ENCODE measurements around the gene EXOC6B.
"Not testable (repeated sequence)": the region's sequence is repeated elsewhere in the genome, so short reads cannot be mapped to it uniquely, and the experiment has no call there.

The EXOC6B gene

DNA sequence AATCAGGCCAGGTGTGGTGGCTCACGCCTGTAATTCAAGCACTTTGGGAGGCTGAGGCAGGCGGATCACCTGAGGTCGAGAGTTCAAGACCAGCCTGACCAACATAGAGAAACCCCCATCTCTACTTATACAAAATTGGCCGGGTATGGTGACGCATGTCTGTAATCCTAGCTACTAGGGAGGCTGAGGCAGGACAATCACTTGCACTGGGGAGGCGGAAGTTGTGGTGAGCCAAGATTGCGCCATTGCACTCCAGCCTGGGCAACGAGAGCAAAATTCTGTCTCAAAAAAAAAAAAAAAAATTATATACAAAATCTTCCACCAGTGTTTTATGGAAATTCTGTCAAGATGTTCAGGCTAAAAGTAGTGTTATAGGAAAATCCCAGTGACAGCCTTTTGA is 290.2 kb downstream of the EXOC6B start:
- DNase-seq, result not testable (repeated sequence)

DNA sequence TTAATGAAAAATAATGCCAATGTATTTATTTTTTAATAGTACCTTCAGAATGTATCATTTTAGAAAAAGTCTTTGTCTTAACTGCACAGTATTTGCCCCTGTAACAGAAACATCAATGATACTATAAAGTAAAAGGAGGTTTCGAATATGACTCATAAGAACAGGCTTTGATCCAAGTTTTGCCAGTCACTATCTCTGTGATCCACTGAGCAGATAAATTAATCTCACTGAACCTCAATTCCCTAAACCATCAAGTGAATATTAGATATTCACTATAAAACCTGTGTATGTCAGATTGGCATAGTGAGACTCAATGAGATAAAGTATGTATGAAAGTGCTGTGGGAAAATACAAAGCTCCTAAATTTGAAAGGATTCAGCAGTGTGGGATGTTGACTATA is 292.1 kb downstream of the EXOC6B start:
- no peak for DNase-seq

DNA sequence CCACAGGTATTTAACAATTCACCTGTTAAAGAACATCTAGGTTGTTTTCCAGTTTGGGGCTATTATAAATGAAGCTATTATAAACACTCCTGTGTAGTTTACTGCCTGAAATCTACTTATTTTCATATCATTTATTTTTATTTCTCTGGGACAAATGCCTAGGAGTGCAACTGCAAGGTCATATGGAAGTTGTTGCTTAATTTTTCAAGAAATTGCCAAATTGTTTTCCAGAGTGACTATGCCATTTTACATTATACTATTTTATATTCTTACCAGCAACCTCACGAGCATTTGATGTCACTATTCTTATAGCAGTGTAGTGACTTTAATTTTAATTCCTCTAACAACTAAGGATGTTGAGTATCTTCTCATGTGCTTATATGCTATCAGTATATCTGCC is 298.4 kb downstream of the EXOC6B start:
- DNase-seq, result no peak

DNA sequence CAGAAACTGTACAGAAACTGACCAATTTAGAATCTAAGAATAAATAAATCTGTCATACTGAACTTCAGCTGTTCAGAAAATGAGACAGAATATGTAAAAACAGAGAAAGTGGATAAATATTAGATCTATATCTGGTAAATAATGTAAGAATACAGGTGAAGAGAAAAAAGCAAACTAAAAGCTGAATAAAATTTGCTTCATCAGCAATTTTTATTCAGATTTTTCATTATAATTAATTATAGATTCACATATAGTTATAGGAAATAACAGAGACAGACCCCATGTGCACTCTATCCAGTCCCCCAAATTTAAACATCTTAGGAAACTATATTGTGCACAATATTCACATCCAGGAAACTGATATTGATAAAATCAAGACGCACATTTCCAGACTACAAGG is 299.2 kb downstream of the EXOC6B start:
- no peak for DNase-seq

DNA sequence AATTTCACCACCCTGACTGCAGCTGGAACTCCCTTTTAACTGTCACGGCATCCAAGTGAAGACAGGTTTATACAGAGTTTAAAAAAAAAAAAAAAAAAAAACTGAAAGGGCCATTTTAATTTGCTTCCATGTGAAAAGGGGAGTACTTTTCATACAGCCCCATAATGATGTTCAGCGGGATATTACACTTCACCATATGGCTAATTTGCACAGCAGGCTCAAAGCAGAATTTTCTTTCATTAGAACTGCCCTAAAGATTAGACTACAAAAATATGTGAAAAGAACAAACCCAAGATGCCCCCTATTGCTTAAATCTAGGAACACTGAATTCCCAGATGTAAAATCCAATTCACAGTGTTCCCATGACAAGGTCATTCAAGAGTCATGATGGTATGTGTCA is 301.8 kb downstream of the EXOC6B start:
- DNase-seq, result no peak

DNA sequence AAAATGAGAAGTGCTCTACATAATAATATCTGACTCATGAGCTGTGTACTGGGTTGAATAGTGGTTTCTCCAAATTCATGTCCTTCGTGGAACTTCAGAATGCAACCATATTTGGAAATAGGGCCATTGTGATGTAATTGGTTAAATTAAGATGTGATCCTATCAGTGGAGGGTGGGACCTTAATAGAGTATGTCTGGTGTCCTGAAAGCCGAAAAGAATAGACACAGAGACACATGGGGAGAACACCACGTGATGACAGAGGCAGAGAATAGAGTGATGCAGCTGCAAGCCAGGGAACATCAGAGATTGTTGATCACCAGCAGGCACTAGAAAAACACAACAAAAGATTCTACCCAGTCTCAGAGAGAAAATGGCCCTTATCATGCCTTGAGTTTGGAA is 310.1 kb downstream of the EXOC6B start:
- DNase-seq, result no peak

DNA sequence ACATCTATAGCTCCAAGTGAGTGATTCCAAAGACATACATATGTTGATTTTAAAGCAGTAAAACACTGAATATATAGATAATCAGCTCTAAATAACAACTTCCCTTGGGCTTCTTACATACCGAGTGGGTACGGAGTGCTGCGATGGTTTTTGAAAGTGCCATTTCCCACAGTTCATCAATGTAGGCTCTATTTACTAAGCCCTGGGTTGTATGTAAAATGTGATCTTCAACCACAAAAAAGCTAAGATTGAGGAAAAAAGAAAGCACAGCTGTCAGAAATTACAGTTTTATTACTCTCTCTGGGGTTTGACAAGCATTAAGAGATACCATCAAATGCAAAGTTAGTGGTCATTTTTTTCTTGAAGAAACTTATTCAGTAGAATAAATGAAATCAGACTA is 312.8 kb downstream of the EXOC6B start:
- no peak for DNase-seq

DNA sequence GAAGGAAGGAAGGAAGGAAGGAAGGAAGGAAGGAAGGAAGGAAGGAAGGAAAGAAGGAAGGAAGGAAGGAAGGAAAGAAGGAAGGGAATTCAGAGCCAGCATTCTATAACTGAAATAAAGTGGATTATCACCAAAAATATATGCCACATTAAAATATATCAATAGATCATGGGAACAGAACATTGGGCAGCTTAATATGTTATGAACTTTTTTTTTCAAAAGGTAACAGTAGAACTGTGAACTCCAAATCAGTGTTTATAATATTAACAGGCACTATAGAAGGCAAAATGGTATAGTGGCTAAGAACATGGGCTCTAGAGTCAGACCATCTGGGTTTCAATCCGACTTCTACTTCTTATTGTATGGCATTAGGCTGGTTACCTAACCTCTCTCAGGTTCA is 313.5 kb downstream of the EXOC6B start:
- no peak for DNase-seq

DNA sequence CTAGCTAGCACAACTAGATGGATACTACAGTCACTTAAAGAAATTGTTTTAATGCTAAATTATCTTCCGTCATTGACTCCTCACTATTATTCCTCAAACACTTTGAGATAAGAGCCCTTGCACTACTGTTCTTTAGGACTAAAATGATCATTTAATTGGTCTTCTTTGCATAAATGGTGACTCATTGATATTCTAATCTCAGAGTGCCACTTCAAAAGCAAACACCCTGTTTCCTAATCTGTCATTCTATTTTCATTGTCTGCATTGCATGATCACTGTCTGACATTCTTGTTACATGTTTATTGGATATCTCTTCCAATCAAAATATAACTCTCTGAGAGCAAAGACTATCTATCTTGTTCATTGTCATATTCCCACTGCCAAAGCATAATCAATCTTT is 313.9 kb downstream of the EXOC6B start:
- DNase-seq, result no peak

DNA sequence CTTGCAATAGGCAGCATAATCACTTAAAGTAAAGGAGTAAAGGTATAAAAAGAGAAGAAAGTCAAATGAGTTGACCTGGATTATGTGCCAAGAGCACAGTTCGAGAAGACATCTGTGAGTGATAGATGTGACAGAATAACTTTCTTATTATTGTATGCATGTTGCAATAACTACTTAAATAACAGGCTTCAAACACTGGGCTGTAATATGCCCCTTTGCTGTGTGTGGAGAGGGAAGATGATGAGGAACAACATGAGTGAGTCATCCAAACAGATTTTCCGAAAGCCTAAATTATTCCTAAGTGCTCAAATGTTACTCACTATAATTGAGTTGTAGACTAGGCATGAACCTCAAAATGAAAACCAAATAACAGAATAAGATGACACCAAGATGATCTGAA is 328.1 kb downstream of the EXOC6B start:
- DNase-seq, result no peak

DNA sequence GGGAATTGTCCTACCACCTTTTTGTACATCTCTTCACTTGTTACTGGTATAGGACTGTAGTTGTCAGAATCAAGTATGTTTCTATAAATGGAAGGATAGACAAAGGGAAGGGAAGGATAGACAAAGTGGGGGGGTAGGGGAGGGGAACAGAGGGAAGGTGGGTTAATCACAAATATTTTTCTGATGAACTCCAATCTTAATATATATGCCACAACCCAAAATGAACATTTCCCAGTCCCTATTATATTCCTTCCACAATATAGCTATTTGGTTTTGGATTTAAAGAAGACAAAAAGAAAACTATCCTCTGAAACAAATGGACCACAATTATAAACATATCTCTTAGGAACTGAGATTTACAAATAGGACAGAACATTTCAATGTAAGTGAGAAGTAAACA is 329.4 kb downstream of the EXOC6B start:
- no peak for DNase-seq

DNA sequence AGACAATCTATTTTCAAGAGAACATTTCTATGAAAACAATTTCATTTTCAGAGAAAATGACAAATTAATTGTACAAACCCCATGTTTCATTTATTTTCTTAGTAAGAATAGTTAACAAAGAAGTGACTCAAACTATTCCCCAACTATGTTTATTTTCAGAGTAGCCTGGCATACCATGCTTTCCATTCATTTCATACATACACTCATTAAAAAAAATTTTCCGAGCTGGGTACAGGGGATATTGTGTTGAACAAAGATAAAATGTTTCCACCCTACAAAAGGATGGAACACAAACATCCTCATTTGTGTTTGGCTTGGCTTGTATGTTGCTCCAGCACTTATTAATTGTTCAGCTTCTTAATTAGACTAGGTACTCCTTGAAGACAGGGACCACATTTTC is 331.4 kb downstream of the EXOC6B start:
- no peak for DNase-seq

DNA sequence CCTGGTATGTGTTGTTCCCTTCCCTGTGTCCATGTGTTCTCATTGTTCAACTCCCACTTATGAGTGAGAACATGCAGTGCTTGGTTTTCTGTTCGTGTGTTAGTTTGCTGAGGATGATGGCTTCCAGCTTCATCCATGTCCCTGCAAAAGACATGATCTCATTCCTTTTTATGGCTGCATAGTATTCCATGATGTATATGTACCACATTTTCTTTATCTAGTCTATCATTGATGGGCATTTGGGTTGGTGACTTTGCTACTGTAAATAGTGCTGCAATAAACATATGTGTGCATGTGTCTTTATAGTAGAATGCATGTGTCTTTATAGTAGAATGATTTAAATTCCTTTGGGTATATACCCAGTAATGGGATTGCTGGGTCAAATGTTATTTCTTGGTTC is 341.2 kb downstream of the EXOC6B start:
- DNase-seq, result not testable (repeated sequence)

DNA sequence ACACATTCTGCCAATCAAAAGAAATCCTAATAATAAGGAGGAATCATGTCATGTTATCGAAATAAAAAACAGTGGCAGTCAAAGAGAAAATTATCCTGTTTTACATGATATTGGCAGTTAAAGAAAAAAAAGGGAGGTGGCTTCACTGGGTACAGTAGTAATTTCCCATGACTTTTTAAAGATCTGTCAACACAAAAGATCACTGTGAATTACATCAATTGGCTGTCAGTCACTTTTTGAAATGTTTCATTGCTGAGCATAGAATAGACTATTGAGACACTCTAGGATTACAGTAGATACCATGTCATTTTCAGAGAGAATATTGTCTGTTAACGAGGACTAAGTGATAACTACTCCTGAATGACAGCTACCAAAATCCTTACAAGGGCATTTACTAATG is 342.5 kb downstream of the EXOC6B start:
- no peak for DNase-seq

DNA sequence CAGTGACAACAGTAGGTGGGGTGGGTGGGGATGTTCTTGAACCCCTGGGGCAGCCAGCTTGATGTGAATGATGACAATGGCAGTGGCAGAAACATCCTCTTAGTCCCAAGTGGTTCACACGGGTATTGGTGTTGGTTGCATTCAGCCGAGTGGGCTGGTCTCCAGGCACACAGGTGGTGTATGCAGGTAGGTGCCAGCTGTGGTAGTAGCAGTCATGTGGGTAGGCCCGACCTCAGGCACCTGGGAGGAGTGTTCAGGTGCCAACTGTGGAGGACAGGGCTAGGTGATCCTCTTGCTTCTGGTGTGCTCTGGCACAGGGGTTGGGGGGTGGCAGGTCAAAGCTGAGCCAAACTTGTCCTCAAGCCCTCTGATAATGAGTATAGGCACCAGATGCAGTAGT is 350.6 kb downstream of the EXOC6B start:
- DNase-seq, result no peak

DNA sequence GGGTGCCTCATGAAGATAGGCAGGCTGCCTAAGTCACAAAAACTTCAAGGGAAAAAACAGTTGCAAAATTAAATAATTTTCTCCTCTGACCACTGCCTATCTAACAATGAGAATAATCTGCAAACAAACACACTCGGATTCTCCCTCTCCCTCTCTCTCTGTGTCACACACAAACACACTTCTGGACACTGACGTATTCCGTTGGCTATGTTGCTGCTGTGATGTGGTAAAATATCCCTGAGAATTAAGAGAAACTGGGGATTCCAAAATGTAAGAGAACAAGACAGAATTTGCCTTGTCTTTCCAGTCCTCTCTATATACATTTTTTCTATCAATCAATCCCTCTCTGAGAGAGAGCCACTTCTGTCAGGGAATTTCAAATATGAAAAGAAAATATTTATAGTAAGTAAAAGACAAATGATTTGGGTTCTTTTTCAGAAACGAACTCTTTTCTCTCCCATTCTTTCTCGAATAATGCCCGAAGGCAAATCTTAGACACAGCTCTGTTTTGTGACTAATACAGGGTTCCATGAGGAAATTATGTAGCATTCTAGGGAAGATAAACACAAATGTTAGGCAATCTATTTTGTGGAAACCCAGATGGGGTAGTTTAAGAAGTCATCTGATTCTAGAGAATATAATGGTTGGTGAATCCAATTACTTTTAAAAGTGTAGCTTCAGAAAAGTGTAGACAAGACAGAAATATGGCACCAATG is 367.9 kb downstream of the EXOC6B start:
- DNase-seq, result no peak

DNA sequence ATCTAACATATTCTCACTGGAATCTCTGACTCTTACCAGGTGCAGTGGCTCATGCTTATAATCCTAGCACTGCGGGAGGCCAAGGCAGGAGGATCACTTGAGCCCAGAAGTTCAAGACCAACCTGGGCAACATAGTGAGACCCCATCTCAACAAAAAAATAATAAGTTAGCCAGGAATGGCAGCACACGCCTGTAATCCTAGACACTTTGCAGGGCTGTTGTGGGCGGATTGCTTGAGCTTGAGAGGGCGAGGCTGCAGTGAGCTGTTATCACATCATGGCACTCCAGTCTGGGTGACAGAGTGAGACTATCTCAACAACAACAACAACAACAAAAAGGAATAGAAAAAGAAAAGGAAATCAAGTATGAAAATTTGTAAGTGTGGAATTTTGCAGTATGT is 371.6 kb downstream of the EXOC6B start:
- DNase-seq, result no peak

DNA sequence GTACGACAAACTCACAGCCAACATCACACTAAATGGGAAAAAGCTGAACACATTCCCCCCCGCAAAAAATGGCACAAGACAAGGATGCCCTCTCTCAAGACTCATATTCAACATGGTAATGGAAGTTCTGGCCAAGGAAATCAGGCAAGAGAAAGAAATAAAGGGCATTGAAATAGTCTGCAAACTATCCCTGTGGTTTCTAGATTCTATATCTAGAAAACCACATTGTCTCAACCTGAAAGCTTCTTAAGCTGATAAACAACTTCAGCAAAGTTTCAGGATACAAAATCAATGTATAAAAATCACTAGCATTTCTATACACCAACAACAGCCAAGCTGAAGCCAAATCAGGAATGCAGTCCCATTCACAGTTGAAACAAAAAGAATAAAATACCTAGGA is 383.6 kb downstream of the EXOC6B start:
- DNase-seq, result no peak

DNA sequence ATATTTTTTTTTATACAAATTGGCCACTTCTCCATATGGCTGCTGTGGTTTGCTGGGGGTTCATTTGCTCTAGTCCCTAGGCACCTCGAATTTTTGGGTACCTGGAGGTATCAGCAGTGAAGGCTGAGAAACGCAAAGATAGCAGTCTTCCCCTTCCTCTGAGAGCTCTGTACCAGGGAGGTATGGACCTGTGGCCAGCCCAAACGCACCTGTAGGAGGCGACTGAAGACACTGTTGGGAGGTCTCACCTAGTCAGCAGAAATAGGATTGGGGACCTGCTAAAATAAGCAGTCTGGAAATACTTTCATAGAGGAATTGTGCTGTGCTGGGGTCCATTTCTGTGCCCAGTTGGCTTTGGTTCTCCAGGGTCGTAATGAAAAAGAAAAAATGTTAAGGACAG is 385.9 kb downstream of the EXOC6B start:
- no peak for DNase-seq

DNA sequence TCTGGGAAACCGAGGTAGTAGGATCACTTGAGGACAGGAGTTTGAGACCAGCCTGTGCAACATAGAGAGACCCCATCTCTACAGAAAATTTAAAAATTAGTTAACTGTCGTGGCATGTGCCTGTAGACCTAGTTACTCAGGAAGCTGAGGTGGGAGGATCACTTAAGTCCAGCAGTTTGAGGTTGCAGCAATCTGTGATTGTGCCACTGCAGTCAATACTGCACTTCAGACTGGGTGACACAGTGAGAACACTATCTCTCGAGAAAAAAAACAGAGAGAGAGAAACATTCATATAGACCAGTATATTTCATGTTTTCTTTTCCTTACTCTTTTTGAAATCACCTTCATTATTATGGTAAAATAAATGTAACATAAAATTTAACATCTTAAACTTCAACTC is 387.5 kb downstream of the EXOC6B start:
- no peak for DNase-seq

DNA sequence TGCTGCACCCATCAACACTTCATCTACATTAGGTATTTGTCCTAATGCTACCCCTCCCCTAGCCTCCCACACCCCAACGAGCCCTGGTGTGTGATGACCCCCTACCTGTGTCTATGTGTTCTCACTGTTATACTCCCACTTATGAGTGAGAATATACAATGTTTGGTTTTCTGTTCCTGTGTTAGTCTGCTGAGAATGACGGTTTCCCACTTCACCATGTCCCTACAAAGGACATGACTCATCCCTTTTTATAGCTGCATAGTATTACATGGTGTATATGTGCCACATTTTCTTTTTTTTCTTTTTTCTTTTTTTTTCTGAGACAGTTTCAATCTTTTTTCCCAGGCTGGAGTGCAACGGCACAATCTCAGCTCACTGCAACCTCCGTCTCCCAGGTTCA is 394.1 kb downstream of the EXOC6B start:
- DNase-seq, result no peak

DNA sequence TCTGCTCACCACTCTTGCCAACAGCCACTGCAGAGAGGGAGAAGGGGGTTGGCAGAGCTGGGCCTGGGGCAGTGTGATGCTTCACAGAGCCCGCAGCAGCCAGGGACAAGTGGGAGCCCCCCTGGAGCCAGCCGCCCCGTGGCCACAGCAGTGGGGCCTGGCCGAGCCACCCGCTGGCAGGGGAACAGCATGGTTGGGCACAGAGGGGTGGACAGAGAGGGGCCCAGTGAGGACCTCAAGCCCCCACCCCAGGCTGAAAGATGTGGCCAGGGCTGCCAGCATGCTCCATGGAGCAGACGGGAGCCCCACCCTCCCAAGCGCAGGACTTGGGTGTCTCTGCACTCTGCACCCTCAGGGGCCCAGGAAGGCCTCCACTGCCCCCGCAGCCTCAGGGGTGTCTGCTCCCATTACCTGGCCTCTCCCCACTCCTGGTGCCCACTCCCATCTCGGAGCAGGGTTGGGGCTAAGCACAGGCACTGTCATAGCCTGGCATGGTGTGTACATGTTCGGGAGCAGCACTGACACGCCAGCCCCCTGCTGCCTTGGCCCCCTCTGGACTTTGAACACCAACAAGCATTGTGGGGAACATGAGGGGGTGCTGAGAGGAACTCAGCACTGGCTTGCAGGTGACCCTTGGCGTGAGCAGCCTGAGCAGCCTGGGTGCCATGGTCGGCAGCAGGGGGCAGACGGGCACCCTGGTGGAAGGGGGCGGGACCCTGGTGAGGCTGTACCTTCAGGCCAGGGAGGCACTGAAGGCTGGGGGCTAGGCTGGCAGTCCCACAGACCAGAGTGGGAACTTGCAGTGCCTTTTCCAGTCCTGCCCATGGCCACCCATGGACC is 398.6 kb downstream of the EXOC6B start:
- DNase-seq, result no peak

DNA sequence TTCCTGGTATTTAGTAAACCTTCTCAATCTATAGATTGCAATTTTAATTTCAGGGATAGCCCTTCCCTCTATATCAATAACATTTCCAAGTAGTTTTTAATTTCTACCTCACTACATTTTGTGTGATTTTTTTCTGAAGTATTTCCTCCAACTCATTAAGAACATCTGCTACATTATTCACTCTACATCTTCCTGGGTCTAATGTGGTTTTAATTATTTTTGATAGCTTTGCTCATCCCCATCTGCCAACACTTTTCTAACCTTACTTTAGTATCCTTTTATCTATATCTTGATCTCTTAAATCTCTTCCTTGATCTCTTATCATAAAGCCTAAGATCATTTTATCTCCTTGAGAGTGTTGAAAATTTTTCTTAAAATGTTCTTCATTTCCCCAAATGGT is 399.8 kb downstream of the EXOC6B start:
- no peak for DNase-seq

DNA sequence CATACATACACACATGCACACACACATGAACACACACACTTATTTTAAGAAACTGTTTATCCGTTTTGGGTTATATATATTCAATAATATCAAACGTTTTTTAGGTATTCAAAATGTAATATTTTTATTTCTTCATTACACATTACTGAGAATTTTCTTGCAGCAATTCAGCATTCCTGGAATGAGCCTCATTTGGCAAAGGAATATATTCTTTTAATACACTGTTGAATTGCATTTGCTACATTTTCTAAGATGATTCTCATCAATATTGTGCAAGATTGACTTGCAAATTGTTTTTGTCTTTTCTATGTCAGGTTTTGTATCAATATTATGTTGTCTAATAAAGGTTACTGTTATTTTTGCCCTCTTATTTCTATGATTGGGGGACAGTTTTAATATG is 402.1 kb downstream of the EXOC6B start:
- DNase-seq, result no peak
